Fibroblast of lung (primary cell): ENCODE data around the gene MYH15.

Source experiments
- CTCF ChIP-seq, 2 donors: IDR thresholded peaks in 1 of 2; conservative IDR thresholded peaks in 1 of 2; 1 replicate in 1 of 2; 2 replicates in 1 of 2; pipeline ENCODE4 v1.5.1; 2011 to 2012; ENCODE audit warnings: low read length in 2 of 2, control low read depth in 1 of 2, inconsistent platforms in 1 of 2, low read depth in 1 of 2, mild to moderate bottlenecking in 1 of 2
- EZH2 ChIP-seq: IDR thresholded peaks from 2 replicates; pipeline ENCODE4 v1.5.1; 2012; ENCODE audit warnings: low read length, control low read depth, mild to moderate bottlenecking; ENCODE audit errors: missing control alignments

GRCh38 chr3:108394563-108394962, 115.8 kb downstream of the MYH15 start:
- TF ChIP-seq CTCF (conservative IDR thresholded peaks at IDR 0.05 in 1 of 2, IDR thresholded peaks at IDR 0.05 in 1 of 2; ENCODE audit: low read depth in 1 of 2, low read length in 2 of 2) (no peak), EZH2 (no peak)
